ENCODE results near the gene GTF3C1. TPM values are rescaled to one million over a fixed set of nuclear protein-coding genes. Genes with fewer than 3 reads are reported as not detected.

GTF3C1 gene
- total and polyA plus RNA-seq, 8 donors: 22.3 to 227 (median 61.0) TPM

DNA sequence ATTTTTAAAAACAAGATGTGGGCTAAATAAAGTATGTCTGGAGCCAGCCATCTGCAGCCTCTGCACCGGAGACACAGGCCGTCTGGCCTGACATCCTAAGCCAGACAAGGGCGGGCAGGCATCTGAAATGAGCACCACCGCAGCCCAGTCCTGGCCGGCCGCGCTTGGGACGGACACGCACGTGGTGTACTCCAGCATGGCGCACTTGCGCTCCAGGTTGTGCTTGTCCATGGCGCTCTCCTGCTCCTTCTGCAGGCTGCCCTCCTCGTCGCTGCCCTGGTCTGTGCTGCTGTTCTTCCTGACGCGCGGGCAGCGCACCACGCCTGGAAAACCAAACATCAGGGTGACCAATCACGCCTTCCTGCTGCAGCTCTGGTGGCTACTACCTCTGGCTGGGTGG is 60.3 kb downstream of the GTF3C1 start:
- WGBS, 5 donors: 92 to 97% (median 96%) methylated on average over 21 of the region's 21 CpGs
- peaks cover 69 to 100% (median 100%) of the 10 kb centered on the region in 4 donors for H3K36me3 ChIP-seq
- H3K4me3 ChIP-seq: no peak overlapping the region
- intact Hi-C loops (cut with DNase I; ENCODE audit: low total_unique reads): no loop called here
- no peaks in the 10 kb centered on the region for H3K9me3 ChIP-seq
- DNase-seq: no peak
- H3K4me1 ChIP-seq: no peaks in the 10 kb centered on the region
- TF ChIP-seq EP300 (IDR thresholded peaks at IDR 0.05): no peak
- TF ChIP-seq POLR2A (IDR thresholded peaks at IDR 0.05): no peak
- TF ChIP-seq, protein P1, sequence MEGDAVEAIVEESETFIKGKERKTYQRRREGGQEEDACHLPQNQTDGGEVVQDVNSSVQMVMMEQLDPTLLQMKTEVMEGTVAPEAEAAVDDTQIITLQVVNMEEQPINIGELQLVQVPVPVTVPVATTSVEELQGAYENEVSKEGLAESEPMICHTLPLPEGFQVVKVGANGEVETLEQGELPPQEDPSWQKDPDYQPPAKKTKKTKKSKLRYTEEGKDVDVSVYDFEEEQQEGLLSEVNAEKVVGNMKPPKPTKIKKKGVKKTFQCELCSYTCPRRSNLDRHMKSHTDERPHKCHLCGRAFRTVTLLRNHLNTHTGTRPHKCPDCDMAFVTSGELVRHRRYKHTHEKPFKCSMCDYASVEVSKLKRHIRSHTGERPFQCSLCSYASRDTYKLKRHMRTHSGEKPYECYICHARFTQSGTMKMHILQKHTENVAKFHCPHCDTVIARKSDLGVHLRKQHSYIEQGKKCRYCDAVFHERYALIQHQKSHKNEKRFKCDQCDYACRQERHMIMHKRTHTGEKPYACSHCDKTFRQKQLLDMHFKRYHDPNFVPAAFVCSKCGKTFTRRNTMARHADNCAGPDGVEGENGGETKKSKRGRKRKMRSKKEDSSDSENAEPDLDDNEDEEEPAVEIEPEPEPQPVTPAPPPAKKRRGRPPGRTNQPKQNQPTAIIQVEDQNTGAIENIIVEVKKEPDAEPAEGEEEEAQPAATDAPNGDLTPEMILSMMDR (IDR thresholded peaks at IDR 0.05): no peak
- no peak overlapping the region for H3K27ac ChIP-seq
- no peaks in the 10 kb centered on the region for H3K27me3 ChIP-seq

DNA sequence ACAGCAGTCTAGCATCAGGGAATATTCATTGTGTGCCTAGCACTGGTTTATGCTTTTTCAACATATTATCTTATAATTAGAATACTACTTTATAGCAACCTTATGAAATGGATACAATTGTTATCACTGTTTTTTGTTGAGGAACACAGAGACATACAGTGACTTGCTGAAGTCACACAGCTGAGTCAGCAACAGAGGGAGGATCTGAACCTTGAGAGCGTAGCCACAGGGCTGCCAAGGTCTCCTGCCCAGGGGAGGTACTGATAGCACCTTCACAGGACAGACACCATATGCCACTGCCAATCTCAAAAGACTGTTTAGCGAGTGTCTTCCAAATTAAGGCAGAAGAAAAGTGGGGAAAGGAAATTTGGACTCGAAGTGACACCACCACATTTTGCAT is 63.0 kb downstream of the GTF3C1 start:
- no peak overlapping the region for H3K27ac ChIP-seq
- WGBS, 5 donors: 87 to 97% (median 93%) methylated on average over 3 of the region's 3 CpGs
- TF ChIP-seq, protein P1 (IDR thresholded peaks at IDR 0.05): no peak
- peaks cover 90 to 100% (median 100%) of the 10 kb centered on the region in 4 donors for H3K36me3 ChIP-seq
- no peak overlapping the region for H3K4me3 ChIP-seq
- DNase-seq: no peak
- H3K27me3 ChIP-seq: no peaks in the 10 kb centered on the region
- intact Hi-C loops (cut with DNase I; ENCODE audit: low total_unique reads): no loop called here
- H3K4me1 ChIP-seq: no peaks in the 10 kb centered on the region
- H3K9me3 ChIP-seq: no peaks in the 10 kb centered on the region

DNA sequence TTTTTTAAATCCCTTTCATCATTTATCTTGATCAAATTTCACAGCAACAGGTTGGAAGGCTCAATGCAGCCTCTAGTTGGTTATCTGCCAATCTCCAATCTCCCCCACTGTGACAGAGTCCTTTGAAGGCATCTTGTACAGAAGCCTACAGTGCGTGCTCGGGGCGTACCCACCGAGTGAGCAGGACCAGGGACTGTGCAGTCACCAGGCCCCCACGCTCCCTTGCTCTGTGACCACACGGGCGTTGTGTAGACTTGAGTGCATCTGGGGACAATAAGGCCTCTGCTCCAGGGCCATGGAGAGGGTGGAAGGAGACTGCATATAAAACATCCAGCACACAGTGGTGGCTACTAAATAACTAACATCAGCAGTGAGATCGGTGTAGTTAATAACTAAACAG is 63.4 kb downstream of the GTF3C1 start:
- TF ChIP-seq POLR2A (IDR thresholded peaks at IDR 0.05) (no peak), POLR2AphosphoS5 (IDR thresholded peaks at IDR 0.05) (no peak), EP300 (IDR thresholded peaks at IDR 0.05) (no peak)
- TF ChIP-seq, protein P1 (IDR thresholded peaks at IDR 0.05): no peak
- WGBS, 5 donors: 84 to 92% (median 88%) methylated on average over 8 of the region's 8 CpGs
- H3K9me3 ChIP-seq: no peaks in the 10 kb centered on the region
- H3K27ac ChIP-seq: no peak overlapping the region
- no peak for DNase-seq
- peaks cover 94 to 100% (median 100%) of the 10 kb centered on the region in 4 donors for H3K36me3 ChIP-seq
- no peaks in the 10 kb centered on the region for H3K4me1 ChIP-seq
- intact Hi-C loops (cut with DNase I; ENCODE audit: low total_unique reads): no loop called here
- H3K4me3 ChIP-seq: no peak overlapping the region
- H3K27me3 ChIP-seq: no peaks in the 10 kb centered on the region

DNA sequence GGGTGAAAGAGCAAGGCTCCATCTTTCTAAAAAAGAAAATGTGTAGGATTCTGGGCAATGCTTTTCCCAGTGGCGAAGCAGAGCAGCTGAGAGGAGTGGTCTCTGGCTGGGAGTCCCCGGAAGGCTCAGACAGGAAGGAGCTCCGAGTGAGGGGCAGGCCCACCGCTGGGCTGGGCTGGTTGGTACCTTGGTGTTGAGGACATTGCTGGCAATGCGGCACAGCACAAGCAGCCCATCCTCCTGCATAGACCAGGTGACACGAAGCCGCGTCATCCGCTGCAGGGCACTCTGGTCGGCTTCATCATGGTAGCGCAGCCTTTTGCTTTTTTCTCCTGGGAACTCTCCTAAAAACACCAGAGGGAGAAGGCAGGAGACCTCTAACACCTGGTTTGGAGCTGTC is 63.9 kb downstream of the GTF3C1 start:
- no peaks in the 10 kb centered on the region for H3K9me3 ChIP-seq
- no peak overlapping the region for H3K27ac ChIP-seq
- no peaks in the 10 kb centered on the region for H3K4me1 ChIP-seq
- H3K27me3 ChIP-seq: no peaks in the 10 kb centered on the region
- no peak for TF ChIP-seq POLR2AphosphoS5 (IDR thresholded peaks at IDR 0.05)
- no peak for TF ChIP-seq EP300 (IDR thresholded peaks at IDR 0.05)
- TF ChIP-seq, protein P1 (IDR thresholded peaks at IDR 0.05): no peak
- no peak for TF ChIP-seq POLR2A (IDR thresholded peaks at IDR 0.05)
- H3K4me3 ChIP-seq: no peak overlapping the region
- intact Hi-C loops (cut with DNase I; ENCODE audit: low total_unique reads): no loop called here
- peaks cover 96 to 100% (median 100%) of the 10 kb centered on the region in 4 donors for H3K36me3 ChIP-seq
- 93 to 98% (median 96%) methylated on average over 11 of the region's 11 CpGs for whole genome bisulfite sequencing, 5 donors
- no peak for DNase-seq
